ENCODE measurements around the gene DHX57.
"Not testable (repeated sequence)": the region's sequence is repeated elsewhere in the genome, so short reads cannot be mapped to it uniquely, and the experiment has no call there.

The DHX57 gene

DNA sequence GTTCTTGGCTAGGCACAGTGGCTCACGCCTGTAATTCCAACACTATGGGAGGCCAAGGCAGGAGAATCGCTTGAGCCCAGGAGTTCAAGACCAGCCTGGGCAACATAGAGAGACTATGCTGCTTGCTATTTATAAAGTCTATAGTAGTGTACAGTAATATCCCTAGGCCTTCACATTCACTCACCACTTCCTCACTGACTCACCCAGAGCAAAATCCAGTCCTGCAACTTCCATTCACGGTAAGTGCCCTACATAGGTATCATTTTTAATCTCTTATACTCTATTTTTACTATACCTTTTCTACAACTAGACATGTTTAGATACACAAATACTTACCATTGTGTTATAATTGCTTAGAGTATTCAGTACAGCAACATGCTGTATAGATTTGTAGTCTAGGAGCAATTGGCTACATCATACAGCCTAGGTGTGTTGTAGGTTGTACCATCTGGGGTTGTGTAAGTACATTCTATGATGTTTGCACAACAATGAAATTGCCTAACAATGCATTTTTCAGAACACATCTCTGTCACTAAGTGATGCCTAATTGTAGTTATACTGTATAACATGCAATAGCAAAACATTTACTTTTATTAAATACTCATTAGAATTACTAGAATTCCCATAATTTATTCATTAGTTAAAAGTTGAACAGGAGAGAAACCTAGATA is 8.8 kb downstream of the DHX57 start:
- no peak for DNase-seq

DNA sequence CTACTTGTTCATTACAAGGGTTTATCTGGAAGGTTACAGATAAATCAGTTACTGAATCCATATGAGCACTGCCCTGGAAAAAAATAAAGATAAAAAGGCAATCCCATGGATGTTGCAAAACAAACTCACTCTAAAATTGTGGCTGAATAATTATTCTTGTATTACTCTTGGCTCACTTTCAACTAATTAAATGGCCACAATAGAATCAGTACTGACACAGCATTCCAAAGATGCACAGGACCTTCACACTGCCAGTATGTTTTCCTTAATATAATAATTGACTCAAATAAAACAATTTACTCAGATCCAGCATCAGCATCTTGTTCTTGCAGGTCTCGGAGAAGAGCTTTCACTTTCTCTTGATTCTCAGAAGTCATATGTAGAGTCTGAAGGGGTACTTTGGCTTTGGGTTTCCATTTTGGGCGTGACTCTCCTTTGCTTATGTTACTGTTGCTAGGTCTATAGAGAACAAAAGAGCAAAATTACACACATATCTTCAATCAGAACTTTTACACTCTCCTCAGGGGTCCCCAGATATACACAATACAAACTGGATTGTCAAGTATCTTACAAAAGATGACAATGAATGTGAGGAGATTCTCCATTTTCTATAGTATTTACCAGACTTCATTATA is 12.6 kb downstream of the DHX57 start:
- no peak for DNase-seq

DNA sequence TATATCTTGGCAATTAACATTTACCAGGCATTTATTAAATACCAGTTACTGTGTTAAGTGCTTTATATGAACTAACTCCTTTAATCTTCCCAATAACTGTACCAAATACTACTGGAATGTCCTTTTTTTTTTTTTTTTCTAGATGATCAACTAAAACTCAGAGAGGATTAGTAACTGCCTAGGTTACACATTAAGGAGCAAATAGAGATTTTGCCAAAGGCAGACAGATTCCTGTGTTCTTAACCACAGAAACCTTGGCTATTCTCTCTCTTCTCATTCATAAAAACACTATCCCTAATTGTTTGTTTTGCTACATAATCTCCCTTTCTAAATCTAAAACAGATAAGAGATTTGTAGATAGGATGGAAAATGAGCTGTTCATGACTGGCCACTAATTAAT is 13.3 kb downstream of the DHX57 start:
- DNase-seq, result no peak

DNA sequence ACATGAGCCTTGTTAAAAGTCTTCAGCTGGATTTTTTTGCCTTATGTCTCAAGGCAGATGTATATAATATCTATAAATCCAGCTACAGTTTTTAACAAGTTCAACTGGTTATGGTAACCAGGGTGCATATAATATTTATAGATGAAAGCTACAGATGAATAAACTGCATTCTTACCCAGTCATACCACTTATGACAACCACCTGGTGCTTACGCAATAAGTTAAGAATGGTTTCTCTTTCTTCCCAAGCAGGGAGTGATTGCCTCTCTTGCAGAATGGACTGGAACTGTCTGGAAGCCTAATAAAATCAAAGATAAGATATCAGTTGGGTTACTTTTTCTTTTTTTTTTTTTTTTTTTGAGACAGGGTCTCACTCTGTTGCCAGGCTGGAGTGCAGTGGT is 19.6 kb downstream of the DHX57 start:
- no peak for DNase-seq

DNA sequence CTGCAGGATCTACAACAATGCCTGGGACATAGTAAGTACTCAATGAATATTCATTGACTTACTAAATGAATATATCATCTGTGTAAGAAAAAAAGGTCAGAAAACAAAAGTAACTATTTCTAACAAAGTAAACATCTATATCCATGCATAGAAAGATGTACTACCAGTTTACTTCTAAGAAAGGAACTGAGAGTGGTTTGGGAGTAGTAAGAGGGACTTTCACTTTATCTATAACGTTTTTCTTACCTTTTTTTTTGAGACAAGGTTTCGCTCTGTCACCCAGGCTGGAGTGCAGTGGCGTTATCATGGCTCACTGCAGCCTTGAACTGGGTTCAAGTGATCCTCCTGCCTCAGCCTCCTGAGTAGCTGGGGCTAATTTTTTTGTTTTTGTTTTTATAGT is 25.7 kb downstream of the DHX57 start:
- no peak for DNase-seq

DNA sequence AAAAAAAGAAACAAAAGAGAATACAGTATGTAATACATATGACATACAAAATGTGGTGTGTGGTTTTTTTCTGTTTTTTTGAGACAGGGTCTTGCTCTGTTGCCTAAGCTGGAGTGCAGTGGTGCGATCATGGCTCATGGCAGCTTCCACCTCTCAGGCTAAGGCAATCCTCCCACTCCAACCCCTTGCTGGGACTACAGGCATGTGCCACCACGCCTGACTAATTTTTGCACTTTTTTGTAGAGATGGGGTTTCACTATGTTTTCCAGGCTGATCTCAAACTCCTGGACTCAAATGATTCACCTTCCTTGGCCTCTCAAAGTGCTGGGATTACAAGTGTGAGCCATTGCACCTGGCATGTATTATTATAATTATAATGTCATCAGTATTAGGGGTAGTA is 38.9 kb downstream of the DHX57 start:
- no peak for DNase-seq

DNA sequence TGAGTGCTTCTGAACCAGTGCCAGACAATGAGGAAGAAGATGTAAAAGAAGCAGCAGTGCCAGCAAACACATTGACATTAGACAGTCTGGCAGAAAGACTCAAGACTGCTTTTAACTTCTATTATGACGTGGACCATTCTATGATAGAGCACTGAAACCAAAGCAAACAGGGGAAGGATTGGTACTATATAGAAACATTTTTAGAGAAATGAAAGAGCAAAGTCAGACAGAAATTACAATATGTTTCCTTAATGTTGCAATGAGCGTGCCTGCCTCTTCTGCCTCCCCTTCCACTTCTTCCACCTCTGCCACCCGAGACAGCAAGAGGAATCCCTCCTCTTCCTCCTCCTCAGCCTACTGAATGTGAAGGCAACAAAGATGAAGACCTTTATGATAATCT is 39.7 kb downstream of the DHX57 start:
- no peak for DNase-seq

DNA sequence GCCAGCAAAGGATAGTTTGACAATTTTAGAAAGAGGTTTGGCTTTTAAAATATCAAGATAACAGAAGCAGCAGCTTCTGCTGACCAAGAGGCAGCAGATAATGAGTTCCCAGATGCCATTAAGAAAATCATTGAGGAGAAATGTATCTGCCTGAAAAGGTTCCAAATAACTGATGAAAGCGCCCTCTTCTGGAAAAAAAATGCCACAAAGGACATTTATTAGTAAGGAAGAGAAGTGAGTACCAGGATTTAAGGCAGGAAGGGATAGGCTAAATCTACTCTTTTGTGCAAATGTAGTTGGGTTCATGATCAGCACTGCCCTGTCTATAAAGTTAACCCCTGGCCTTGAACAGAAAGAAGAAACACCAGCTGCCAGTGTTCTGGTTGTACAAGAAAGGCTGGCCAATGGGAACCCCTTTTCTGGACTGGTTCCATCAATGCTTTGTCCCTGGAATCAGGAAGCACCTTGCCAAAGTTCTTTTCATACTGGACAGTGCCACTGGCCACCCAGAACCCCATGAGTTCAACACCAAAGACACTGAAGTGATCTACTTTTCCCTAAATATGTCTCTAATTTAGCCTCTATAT is 40.6 kb downstream of the DHX57 start:
- DNase-seq, result no peak

DNA sequence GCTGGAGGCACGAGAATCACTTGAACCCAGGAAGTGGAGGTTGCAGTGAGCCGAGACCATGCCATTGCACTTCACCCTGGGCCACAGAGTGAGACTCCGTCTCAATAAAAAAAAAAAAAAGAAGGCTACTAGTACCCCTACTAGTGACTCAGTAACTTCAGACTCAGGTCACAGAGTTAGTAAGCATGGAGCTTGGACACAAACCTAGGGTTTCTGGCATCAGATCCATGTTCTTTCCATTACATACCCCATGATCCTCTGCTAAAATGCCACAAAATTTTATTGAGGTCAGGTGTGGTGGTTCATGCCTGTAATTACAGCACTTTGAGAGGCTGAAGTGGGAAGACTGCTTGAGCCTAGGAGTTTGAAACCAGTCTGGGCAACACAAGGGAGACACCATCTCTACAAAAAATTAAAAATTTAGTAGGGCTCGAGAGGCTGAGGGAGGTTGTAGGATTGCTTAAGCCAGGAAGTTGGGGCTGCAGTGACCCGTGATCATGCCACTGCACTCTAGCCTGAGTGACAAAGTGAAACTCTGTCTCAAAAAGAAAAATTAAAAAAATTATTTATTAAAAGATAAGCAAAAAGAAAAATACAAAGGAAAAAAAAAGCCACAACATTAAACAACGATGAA is 45.1 kb downstream of the DHX57 start:
- no peak for DNase-seq

DNA sequence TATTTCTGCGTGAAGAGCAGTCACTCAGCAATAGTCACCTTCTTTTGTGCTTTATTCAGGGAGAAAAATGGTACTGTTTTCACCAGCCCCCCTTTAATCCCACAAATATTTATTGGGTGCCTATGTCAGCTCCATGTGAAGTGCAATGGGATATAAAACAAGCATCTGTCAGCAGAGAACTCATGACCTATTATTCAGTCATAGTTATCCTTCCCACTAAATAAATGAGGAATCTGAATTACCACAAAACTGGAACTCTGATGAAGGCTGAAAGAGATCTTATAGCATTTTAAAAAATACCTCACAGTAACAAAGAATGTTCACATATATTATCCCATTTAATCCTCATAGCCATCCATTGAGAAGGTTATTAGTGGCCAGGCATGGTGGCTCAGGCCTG is 45.8 kb downstream of the DHX57 start:
- no peak for DNase-seq

DNA sequence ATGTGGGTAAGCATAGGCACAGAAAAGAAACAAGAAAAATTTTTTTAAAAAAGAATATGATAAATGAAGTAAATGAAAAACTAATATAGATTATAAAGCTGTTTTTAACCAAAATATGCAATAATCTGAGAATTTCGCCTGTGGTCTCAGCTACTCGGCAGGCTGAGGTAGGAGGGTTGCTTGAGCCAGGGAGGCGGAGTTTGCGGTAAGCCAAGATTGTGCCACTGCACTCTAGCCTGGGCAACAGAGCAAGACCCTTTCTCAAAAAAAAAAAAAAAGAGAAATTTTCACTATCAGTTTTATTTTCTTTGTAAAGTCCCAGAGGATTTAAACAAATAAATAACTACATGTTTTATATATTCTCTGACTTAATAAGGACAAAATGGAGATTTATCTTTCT is 47.3 kb downstream of the DHX57 start:
- DNase-seq, result no peak

DNA sequence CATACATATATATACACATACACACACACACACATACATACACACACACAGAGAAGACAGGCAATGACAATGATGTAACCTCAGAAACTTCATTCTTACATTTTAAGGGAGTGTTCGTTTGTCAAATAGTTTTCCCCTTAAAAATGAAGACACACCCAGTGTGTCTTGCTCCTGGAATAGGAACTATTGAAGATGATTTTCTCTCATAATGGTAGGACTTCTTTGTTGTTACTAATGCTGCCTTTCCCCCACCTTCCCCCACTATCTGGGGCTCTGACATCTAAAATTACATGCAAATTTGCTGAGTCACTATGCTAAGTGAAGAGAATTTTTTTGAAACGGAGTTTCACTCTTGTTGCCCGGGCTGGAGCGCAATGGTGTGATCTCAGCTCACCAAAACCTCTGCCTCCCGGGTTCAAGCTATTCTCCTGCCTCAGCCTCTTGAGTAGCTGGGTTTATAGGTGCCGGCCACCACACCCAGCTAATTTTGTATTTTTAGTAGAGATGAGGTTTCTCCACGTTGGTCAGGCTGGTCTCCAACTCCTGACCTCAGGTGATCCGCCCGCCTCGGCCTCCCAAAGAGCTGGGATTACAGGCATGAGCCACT is 48.1 kb downstream of the DHX57 start:
- not testable (repeated sequence) for DNase-seq

DNA sequence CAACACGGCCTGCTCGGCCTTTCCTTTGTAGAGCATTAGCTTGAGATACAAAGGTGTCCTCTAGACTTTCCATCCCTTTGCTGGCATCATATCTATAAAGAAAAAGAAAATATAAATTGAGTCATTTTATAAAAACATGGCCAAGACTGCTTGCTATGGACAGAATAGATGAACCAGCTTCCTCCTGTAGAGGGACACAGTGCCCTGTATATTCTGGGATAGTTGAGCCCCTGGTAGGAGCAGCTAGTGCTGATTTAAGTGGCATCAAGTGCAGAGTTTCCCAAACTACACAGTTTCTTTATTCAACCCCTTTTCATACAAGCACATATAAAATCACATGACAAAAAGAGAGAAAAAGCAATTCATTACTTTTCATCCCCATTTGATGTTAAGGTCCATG is 49.8 kb downstream of the DHX57 start:
- no peak for DNase-seq

DNA sequence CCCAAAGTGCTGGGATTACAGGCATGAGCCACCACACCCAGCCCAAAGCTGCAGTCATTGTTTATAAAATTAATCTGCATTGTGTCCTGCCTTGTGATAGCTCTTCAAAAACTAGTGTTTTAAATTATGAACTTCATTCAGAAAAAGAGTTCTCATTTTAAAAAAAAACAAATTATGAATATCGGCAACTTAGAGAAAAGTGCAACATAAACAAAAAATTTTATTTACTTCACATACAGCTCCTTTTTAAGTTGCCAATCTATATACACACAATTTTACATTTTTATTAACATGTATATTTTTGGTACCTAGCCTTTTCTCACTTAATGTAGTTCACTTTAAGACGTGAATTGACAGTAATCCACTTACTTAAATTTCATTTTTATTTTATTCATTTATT is 50.8 kb downstream of the DHX57 start:
- DNase-seq, result no peak

DNA sequence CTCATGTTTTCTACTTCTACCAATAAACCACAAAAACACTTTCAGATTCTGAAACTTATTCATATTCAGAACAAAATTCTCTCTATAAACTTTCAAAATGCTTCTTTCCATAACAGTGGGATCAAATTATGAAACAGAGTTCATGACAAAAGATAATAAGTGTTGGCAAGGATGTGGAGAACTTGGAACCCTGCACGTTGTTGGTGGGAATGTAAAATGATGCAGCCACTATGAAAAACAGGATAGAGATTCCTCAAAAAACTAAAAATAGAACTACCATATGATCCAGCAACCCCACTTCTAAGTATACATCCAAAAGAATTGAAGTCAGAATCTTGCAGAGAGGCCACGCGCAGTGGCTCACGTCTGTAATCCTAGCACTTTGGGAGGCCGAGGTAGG is 52.3 kb downstream of the DHX57 start:
- no peak for DNase-seq

DNA sequence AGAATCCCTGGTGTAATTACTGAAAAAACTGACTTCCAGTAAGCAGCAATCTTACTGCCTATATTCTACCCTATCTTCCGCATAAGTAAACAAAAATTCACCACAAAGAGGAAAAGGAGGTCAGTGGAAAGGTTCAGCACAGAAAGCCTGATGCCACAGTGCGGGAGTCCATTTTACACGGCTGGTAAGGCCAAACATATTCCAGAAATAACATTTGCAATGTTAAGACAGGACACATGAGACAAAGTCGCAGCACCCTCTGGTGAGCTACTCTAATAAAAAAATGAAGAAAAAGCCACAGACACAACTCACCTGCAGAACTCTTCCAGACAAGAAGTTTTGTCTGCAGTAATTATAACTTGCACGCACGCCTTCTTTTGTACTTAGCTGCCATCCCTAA is 57.2 kb downstream of the DHX57 start:
- DNase-seq, result no peak

DNA sequence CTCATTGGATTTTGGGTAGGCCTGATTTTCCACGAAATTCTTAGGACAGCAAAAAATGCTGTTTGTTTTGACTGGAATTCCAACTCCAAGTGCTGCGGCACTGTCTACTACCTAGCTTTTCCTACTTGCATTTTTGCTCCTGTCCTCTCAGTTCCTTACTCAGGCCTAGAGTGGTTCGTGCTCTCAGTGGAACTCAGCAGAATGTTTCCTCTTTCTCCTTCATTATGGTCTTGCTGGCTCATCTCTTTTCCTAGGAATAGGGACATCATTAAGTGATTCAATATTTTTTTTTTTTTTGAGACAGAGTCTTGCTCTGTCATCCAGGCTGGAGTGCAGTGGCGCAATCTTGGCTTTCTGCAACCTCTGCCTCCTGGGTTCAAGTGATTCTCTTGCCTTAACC is 59.8 kb downstream of the DHX57 start:
- DNase-seq, result no peak

DNA sequence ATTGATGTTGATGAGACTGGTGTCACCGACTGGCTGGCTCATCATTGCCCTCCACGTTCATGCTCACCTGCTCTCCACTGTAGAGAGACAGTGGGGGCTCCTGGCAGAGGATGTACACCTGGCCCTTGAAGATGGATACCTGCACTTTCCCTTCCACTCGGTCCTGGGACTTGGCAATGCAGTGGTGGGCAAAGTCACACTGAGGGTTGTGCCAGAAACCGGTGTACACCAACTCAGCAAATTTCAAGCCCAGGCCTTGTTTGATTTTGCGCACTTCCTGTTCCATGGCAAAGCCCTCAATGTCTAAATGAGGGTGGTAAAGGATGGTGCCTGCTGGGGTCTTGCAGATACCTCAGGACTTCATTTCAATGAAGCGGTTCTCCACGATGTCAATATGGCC is 65.2 kb downstream of the DHX57 start:
- no peak for DNase-seq

DNA sequence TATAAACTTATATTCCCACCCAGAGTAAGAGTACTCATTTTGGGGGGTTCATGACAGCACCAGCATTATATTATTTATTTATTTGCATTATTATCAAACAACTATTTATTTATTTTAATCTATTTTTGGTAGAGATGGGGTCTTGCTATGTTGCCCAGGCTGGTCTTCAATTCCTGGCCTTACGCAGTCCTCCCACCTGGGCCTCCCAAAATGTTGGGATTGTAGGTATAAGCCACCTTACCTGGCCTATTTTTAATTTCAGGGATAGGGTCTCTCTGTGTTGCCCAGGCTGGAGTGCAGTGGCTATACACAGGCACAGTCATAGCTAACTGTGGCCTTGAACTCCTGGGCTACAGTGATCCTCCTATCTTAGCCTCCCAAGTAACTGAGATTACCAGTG is 67.1 kb downstream of the DHX57 start:
- DNase-seq, result no peak

DNA sequence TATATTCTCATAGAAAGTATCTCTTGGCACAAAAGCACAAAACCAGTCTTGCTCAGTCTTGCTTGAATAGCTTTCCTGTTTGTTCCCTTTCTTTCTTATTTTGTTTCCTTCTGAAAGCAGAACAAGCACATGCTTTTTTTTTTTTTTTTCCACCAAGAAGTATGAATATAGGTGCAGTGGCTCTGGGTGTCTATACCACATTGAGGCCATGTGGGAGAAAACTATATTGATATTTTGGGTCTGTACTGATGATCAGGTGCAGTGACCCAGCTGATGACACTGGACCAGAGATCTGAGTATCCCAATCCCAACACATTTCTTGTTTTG is 69.0 kb downstream of the DHX57 start:
- DNase-seq, result no peak

DNA sequence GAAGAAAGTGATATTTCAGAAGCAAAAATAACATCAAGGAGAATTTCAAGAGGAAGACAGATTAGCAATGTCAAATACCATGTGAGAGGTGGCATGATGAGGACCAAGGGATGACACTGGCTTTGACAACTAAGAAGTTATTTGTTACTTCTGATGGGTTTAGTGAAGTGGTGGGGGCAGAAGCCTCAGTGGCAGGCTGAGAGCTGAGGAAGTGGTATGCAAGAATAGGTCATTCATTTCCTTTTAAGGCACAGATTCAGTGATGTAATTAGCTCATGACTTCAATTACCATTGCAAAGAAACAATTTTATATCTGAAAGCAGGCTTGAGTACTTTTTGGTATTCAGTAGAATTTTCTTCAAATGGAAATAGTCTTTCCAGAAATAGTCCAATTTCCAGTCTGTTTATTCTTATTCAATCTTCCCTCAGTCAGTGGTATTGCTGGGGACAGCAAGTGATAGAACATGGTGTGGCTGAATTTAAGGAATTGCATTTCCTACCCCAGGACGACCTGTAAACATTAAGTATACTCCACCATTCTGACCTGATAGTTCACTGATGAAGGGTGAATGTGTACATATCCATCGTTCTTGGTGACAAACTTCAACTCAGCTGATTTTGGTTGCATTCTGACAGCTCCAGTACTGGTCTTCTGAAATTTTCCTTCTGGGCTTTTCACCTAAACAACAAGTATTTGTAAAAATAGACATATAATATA is 69.6 kb downstream of the DHX57 start:
- no peak for DNase-seq

DNA sequence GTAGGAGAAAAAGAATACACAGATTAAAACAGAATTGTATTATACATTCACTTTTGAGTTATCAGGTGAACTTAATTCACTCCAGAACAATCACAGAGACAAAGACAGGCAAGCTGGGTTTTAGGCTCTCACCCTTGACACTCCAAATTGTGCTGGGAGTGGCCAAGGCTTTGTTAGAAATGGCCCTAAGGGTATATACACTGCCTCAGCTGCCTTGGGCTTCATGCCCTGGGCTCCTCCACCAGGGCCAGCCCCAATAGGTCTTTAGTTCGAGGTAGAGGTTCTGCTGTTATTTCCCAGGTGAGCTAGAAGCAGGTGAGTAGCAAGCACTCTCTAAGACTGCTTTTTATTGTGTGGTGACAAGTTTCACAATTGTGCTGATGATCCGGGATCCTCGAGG is 77.8 kb downstream of the DHX57 start:
- no peak for DNase-seq

DNA sequence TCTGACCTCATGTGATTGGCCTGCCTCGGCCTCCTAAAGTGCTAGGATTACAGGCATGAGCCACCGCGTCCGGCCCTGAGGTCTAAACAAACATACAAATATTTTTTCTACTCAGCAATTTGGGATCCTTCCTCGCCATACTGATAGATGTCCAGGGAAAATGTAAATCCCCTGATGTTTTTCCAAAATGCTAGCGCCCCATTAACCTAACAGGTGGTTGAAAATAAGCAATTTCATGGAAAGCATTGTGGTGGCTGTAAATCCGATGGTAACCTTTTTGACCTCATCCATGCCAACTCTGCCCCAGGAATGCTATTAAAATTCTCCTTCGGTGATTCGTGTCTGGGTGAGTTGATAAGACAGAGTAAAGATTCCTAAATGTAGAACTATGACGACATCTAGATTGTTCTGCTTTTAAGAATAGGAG is 78.5 kb downstream of the DHX57 start:
- no peak for DNase-seq

Data from activated CD8-positive, alpha-beta memory T cell treated with anti-CD3 and anti-CD28 coated beads, Interleukin-2, amount 50 U/mL, for 48 hours (primary cell).